Stimulated activated CD8-positive, alpha-beta memory T cell treated with anti-CD3 and anti-CD28 coated beads, Interleukin-7, amount 100 ng/mL, for 48 hours (primary cell): Measurements from ENCODE around the gene RSF1.

Source experiments
- DNase-seq, 2 donors: peaks; one replicate each; pipeline ENCODE4 v3.0.0-alpha.2; 2020; ENCODE audit warnings: low read depth in 1 of 2; ENCODE audit errors: extremely low read depth in 1 of 2

RSF1 gene

DNA sequence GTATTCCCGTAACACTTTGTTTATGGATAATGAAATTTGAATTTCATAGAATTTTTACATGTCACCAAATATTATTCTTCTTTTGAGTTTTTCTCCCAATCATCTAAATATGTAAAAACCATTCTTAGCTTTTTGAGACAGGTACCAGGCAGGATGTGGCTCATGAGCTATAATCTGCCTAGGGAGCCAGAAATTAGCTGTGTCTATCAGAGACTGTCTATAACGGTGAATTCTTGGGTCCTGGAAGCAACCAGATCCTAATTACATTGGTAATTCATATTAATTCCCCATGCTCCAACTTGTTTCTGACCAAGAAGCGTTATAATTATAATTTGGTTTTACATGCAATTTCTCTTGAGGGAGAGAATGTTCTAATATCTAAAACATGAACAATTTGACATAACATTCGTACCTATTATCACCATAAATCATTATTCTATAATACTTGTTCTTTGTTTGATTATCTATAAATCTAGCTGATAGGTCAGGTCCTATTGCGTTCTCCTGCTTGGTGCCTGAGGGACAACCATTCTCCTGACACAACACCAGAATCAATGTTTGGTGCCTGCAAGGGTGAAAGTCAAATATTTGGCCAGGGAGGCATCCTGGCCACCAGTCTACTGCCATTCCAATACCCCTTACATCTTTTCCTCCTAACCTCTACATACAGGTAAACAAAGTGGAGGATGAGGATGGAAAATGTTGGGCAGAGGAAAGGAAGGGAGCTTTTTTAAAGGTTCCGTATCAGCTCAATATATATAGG is 69.9 kb downstream of the RSF1 start:
- DNase-seq: no peak

DNA sequence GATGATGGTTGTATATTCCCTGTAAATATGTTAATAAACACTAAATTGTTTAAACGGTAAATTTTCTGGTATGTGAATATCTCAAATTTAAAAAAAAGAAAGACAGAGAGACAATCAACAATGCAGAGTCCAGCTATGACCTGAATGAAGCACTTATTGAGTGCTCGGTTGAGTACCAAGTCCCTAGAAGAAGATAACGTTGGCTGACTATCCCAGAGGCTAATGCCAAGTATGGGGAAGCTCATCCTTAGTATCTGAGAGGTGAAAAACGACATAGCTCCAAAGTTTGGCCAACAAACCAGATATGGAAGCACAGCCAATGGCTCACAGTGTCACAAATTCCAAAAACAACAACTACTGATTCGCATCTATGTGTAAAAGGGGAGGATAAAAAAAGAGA is 71.3 kb downstream of the RSF1 start:
- DNase-seq: no peak

- no peak for DNase-seq
Observed at GRCh38 chr11:77748266-77748665, 72.3 kb downstream of the RSF1 start.

- no peak for DNase-seq
Observed at GRCh38 chr11:77747381-77747969, 73.0 kb downstream of the RSF1 start.

GRCh38 chr11:77736473-77736872 is 84.0 kb downstream of the RSF1 start:
- DNase-seq: no peak

GRCh38 chr11:77734890-77735289 is 85.6 kb downstream of the RSF1 start:
- no peak for DNase-seq

GRCh38 chr11:77732143-77732542 is 88.4 kb downstream of the RSF1 start:
- no peak for DNase-seq

DNA sequence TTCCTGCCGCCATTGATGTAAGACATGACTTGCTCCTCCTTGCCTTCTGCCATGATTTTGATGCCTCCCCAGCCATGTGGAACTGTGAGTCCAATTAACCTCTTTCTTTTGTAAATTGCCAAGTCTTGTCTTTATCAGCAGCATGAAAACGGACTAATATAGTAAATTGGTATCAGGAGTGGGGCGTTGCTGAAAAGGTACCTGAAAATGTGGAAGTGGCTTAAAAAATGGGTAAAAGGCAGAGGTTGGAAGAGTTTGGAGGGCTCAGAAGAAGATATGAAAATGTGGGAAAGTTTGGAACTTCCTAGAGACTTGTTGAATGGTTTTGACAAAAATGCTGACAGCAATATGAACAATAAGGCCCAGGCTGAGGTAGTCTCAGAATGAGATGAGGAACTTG is 89.7 kb downstream of the RSF1 start:
- no peak for DNase-seq

DNA sequence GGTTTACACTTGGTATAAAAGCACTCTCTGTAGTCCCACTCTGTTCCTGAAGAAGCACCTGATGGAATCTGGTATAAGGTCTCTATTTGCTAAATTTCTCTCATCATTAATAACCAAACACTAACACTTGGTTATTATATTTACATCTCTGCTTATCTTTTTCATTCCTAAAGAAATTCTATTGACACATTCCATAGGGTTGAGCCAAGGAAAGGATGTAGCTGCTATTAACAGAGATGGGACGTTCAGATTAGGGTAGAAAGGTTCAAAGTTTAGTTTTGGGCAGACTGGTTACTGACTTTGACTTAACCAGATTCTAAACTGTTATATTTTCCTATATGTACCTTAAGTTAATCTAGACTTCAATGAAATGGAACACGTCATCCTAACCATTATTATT is 91.5 kb downstream of the RSF1 start:
- no peak for DNase-seq

DNA sequence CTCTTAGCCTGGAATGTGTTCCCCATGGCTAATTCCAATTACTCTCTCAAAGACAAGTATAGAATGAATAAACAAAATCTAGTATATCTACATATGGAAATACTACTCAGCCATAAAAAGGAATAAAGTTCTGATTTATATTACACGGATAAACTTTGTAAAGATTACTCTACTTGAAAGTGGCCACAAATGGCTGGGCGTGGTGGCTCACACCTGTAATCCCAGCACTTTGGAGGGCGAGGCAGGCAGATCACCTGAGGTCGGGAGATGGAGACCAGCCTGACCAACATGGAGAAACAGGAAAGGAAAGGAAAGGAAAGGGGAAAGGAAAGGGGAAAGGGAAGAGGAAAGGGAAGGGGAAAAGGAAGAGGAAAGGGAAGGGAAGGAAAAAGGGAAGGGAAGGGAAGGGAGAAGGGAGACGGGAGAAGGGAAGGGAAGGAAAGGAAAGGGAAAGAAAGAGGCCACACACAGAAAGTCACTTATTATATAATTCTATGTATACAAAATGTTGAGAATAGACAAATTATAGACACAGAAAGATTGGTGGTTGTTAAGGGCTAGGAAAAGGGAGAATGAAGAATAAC is 92.2 kb downstream of the RSF1 start:
- no peak for DNase-seq

GRCh38 chr11:77726524-77726923 is 94.0 kb downstream of the RSF1 start:
- no peak for DNase-seq

DNA sequence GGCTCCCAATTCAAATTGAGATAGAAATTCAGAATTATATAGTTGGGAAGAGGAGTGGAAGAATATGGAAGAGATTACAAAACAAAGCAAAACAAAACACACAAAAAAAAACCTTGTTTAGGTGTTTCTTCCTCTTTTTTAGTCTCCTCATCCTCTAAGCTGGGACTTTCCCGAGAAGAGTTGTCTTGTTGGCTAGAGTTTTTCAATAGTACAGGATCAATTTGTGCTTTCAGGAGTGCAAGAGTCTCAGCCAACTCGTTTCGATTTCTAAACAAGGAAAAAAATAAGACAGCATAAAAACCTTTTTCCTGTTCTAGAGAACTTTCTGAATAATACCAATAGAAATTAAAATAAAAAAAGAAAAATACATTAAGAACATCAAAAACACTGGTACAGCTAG is 95.1 kb downstream of the RSF1 start:
- DNase-seq: no peak

DNA sequence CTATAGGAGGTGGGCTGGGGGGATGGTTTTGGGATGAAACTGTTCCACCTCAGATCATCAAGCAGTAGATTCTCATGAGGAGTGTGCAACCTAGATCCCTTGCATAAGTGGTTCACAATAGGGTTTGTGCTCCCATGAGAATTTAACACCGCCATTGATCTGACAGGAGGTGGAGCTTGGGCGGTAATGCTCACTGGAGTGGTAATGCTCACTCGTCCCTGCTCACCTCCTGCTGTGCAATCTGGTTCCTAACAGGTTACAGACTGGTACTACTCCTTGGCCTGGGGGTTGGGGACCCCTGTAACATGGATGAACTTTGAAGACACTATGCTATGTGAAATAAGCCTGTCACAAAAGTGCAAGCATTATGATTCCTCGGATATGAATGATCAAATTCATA is 95.9 kb downstream of the RSF1 start:
- DNase-seq: no peak

DNA sequence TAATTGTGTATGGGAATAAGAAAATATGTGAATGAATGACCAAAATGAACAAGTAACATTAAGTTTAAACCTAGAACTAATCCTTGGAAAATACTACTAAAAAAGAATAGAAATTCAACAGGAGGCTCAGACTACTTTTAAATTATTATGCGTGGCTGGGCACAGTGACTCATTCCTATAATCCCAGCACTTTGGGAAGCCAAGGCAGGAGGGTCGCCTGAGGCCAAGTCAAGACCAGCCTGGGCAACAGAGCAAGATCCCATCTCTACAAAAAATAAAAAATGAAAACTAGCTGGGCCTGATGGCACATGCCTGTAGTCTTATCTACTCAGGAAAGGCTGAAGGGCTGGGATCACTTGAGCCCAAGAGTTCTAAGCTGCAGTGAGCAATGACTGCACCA is 97.5 kb downstream of the RSF1 start:
- DNase-seq: no peak

DNA sequence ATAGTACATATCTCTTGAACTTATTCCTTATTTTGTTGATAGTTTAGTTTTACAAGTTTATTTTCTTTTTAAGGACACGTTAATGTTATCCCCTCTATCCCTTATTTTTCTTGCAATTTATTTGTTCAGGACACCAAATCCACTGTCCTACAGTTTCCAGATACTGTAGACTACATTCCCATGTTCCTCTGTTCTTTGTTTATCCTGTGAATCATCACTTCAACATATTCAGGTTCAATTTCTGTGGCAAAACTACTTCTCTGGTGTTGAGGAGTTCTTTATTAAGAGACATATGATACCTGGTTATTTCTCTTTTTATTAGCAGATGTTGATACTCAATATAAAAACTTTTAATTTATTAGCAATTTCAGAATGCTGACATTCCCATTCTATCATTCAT is 110.2 kb downstream of the RSF1 start:
- DNase-seq: no peak

DNA sequence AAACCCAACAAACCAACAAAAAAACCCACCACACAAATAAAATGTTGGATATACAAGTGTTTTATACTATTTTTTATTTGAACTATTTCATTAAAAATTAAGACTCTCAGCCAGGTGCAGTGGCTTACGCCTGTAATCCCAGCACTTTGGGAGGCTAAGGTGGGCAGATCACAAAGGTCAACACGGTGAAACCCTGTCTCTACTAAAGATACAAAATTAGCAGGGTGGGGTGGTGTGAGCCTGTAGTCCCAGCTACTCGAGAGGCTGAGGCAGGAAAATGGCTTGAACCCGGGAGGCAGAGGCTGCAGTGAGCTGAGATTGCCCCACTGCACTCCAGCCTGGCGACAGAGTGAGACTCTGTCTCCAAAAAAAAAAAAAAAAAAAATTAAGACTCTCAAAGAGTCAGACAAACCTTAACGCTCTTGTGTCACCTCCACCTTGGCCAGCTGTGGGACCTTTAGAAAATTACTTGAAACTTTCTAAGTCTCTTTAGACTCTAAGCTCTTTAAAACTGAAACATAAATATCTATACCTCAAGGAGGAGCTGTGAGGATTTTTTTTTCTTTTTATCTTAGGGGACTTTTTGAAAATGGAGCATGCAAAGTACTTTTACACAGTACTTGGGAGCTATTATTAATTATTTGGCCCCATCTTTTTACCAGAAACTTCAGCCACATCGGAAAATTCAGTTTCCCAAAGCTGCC is 114.5 kb downstream of the RSF1 start:
- DNase-seq: no peak

- peak in 1 of 2 donors; percentile 21 for DNase-seq
Observed at GRCh38 chr11:77705195-77705875, 115.2 kb downstream of the RSF1 start.

DNA sequence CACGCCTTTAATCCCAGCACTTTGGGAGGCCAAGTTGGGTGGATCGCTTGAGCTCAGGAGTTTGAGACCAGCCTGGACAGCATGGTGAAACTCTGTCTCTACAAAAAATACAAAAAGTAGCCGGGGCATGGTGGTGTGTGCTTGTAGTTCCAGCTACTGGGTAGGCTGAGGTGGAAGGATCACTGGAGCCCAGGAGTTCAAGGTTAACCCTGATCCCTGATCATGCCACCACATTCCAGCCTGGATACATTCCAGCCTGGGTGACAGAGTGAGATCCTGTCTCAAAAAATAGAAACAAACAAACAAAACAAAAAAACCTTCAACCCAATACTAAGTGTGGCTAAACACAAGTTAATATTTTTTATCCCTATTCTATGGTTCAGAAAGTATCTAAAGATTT is 116.5 kb downstream of the RSF1 start:
- DNase-seq: no peak

DNA sequence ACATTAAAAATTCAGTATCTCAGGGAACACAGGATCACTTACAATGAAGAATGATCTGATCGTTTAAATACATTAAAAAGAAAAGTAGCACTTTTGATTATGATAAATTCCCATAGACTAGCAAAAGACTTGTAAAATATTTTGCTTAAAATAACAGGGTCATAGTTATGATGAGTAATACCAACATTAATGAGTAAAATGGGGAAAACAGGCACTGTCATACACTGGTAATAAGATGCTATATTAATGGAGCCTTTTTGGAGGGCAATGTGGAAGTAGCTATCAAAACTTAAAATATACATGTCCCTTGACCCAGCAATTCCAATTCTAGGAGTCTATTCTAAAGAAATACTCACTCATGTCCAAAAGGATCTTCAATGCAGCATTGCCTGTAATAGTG is 121.1 kb downstream of the RSF1 start:
- no peak for DNase-seq

DNA sequence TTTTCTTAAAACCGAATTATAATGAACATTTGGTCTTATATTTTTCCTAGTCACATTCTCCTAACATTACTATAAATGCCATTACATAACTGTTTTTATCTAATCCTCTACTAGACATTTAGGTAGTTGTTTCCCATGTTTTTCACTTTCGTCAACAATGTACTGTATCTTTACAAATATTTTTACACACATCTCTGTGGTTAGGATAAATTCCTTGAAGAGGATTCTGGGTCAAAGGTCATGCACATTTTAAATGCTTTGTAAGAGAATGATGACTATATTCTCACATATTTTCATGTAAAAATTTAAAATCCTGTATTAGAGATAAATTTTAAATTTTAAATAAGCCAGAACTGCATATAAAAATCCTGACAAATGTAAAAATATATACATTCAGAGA is 121.6 kb downstream of the RSF1 start:
- no peak for DNase-seq

GRCh38 chr11:77697865-77698264 is 122.7 kb downstream of the RSF1 start:
- DNase-seq: no peak
